K562 (cell line): ENCODE measurements around the gene DHRS3. TPM values are rescaled to one million over a fixed set of nuclear protein-coding genes. Genes with fewer than 3 reads are reported as not detected.

Source experiments
- ATF2 ChIP-seq: sonication (generic); formaldehyde crosslinking; IDR thresholded peaks from 2 replicates; pipeline ENCODE4 v1.8.1; 2022; ENCODE audit warnings: missing genetic modification reagents
- EHMT2 ChIP-seq: fragments of 450-650 bp; IDR thresholded peaks from 2 replicates; pipeline ENCODE4 v1.6.1; 2018; ENCODE audit warnings: antibody characterized with exemption
- ELK1 ChIP-seq: sonication (generic); formaldehyde crosslinking; IDR thresholded peaks from 2 replicates; pipeline ENCODE4 v1.8.1; 2022; ENCODE audit warnings: missing genetic modification reagents
- ETS2 ChIP-seq: IDR thresholded peaks from 2 replicates; pipeline ENCODE4 v1.6.1; 2016; ENCODE audit warnings: borderline replicate concordance, missing genetic modification characterization, mild to moderate bottlenecking, moderate library complexity, missing compliant biosample characterization; ENCODE audit not compliant: poor library complexity, severe bottlenecking
- KAT8 ChIP-seq: fragments of 450-650 bp; IDR thresholded peaks from 2 replicates; pipeline ENCODE4 v1.6.1; 2016; ENCODE audit warnings: low read depth, mild to moderate bottlenecking
- MYBL2 ChIP-seq, 2 experiments: fragments of 450-650 bp in 1 of 2; sonication (generic) in 1 of 2; formaldehyde crosslinking in 1 of 2; IDR thresholded peaks; 2 replicates each; pipeline versions ENCODE4 v1.6.1 to v1.8.1; 2017 to 2022; ENCODE audit warnings: borderline replicate concordance in 1 of 2, inconsistent platforms in 1 of 2, low read depth in 1 of 2, mild to moderate bottlenecking in 1 of 2, missing genetic modification reagents in 1 of 2, moderate library complexity in 1 of 2
- RNF219 ChIP-seq: fragments of 250-450 bp; sonication (Bioruptor Pico); IDR thresholded peaks from 2 replicates; pipeline ENCODE4 v1.5.0; 2022; ENCODE audit warnings: mild to moderate bottlenecking
- SNRNP70 ChIP-seq: fragments of 200-400 bp; formaldehyde crosslinking; optimal IDR thresholded peaks from 2 replicates; pipeline ENCODE3; 2017; ENCODE audit warnings: low read depth, low read length
- SREBF2 ChIP-seq: sonication (generic); formaldehyde crosslinking; IDR thresholded peaks from 2 replicates; pipeline ENCODE4 v1.4.0; 2020; ENCODE audit warnings: mild to moderate bottlenecking, missing genetic modification reagents
- TBP ChIP-seq: optimal IDR thresholded peaks from 2 replicates; pipeline ENCODE3; 2011; ENCODE audit warnings: low read depth, low read length, improper control_type of control experiment
- TEAD4 ChIP-seq, 2 experiments: sonication (generic) in 1 of 2; formaldehyde crosslinking in 1 of 2; IDR thresholded peaks; 2 replicates each; pipeline versions ENCODE4 v1.6.1 to v1.8.0; 2012 to 2022; ENCODE audit warnings: borderline replicate concordance in 1 of 2, inconsistent platforms in 1 of 2, low read length in 1 of 2, mild to moderate bottlenecking in 1 of 2, missing genetic modification reagents in 1 of 2
- TFAP4 ChIP-seq: sonication (generic); formaldehyde crosslinking; IDR thresholded peaks from 2 replicates; pipeline ENCODE4 v1.8.0; 2022; ENCODE audit warnings: missing genetic modification reagents, mild to moderate bottlenecking, moderate library complexity, borderline replicate concordance
- ZBTB34 ChIP-seq: fragments of 250-450 bp; sonication (Bioruptor Pico); IDR thresholded peaks from 2 replicates; pipeline ENCODE4 v1.8.0; 2021; ENCODE audit warnings: mild to moderate bottlenecking, moderate library complexity
- ZKSCAN1 ChIP-seq: fragments of 150-350 bp; IDR thresholded peaks from 2 replicates; pipeline ENCODE4 v1.6.1; 2016; ENCODE audit warnings: low read depth, low read length
- ZNF766 ChIP-seq: fragments of 200-800 bp; sonication (Bioruptor generic); conservative IDR thresholded peaks from 2 replicates; pipeline ENCODE4 v1.6.1; 2016; ENCODE audit warnings: missing genetic modification characterization, missing compliant biosample characterization
- polyA plus RNA-seq, 8 experiments: library from polyadenylated mRNA; depleted of rRNA in 4 of 8; stranded (reverse) in 5 of 8; unstranded in 3 of 8; fragments of >200 nt; fragmentation: Nextera tagmentation in 2 of 8; fragmentation: Illumina TruSeq in 1 of 8; extraction: Ambion mirVana in 2 of 8; extraction: Trizol in 1 of 8; gene quantifications; 2 replicates each; pipeline versions ENCODE4 v1.2.1 to v1.2.3, GENCODE V29; 2011 to 2014; ENCODE audit warnings: inconsistent platforms in 1 of 8, missing spikeins in 1 of 8
- total RNA-seq, 7 experiments: library from RNA; depleted of rRNA in 6 of 7; stranded (reverse); fragments of >200 nt in 6 of 7; fragmentation: Illumina TruSeq in 2 of 7; extraction: Trizol in 2 of 7; gene quantifications; 2 replicates each; pipeline versions ENCODE4 v1.2.1 to v1.2.3, GENCODE V29; 2011 to 2021; ENCODE audit warnings: low replicate concordance in 1 of 7

Gene DHRS3
- total and polyA plus RNA-seq, 9 of the 15 experiments (the other 6 are each of a cell fraction or from before 2014, with no cell fraction given): 21.0 to 116 (median 58.7) TPM

GRCh38 chr1:12618965-12619791, 1.2 kb upstream of the DHRS3 start (continued):
- TF ChIP-seq ELK1 (CRISPR knock-in tag) (no peak), EHMT2 (no peak), ZBTB34 (CRISPR knock-in tag) (no peak), SREBF2 (CRISPR knock-in tag) (0 out of 2 replicates have a peak, but pooled peaks have one; percentile 0), TEAD4 (IDR thresholded peaks at IDR 0.05; ENCODE audit: low read length) (peak; percentile 44; the same call in 1 of the 2 replicates), TEAD4 (CRISPR knock-in tag; IDR thresholded peaks at IDR 0.05; ENCODE audit: borderline replicate concordance) (no peak), TBP (no peak), ATF2 (CRISPR knock-in tag) (no peak), ZNF766 (CRISPR knock-in tag) (no peak), RNF219 (no peak), ETS2 (tag) (no peak), KAT8 (no peak), TFAP4 (CRISPR knock-in tag) (no peak), MYBL2 (IDR thresholded peaks at IDR 0.05; ENCODE audit: low read depth) (no peak), MYBL2 (CRISPR knock-in tag; IDR thresholded peaks at IDR 0.05; ENCODE audit: borderline replicate concordance) (no peak), ZKSCAN1 (no peak), SNRNP70 (no peak)
